CD4-positive, alpha-beta T cell treated with Interleukin-6 for 4 hours (primary cell): ENCODE measurements around the gene CGAS.
"Not testable (repeated sequence)": the region's sequence is repeated elsewhere in the genome, so short reads cannot be mapped to it uniquely, and the experiment has no call there.

Source experiments
- DNase-seq: peaks from one replicate; pipeline ENCODE4 v3.0.0-alpha.2; 2020; ENCODE audit warnings: mixed read lengths

CGAS gene

GRCh38 chr6:73394577-73395354, 57.3 kb downstream of the CGAS start, which contains the start of gene DDX43:
DDX43 (plus strand) TSS chr6:73394828; CDS start chr6:73394906, 78 bp downstream.
- peak; percentile 54 for DNase-seq

- no peak for DNase-seq
Measured at GRCh38 chr6:73393278-73393677, 58.8 kb downstream of the CGAS start.

- DNase-seq, result not testable (repeated sequence)
Measured at GRCh38 chr6:73392188-73392587, 59.9 kb downstream of the CGAS start.

- no peak for DNase-seq
Measured at GRCh38 chr6:73391675-73392074, 60.4 kb downstream of the CGAS start.

- no peak for DNase-seq
Measured at GRCh38 chr6:73389854-73390253, 62.2 kb downstream of the CGAS start.

GRCh38 chr6:73388800-73389512, 63.1 kb downstream of the CGAS start:
- peak; percentile 69 for DNase-seq

- no peak for DNase-seq
Measured at GRCh38 chr6:73388433-73388799, 63.7 kb downstream of the CGAS start.

GRCh38 chr6:73382462-73383113, 69.5 kb downstream of the CGAS start:
- no peak for DNase-seq

GRCh38 chr6:73381531-73381930, 70.6 kb downstream of the CGAS start:
- not testable (repeated sequence) for DNase-seq

- no peak for DNase-seq
Measured at GRCh38 chr6:73377225-73377624, 74.9 kb downstream of the CGAS start.

- DNase-seq, result no peak
Measured at GRCh38 chr6:73375216-73375615, 76.9 kb downstream of the CGAS start.
